GM23338 (cell line): Measurements from ENCODE around the gene CHST15. TPM values are rescaled to one million over a fixed set of nuclear protein-coding genes. Genes with fewer than 3 reads are reported as not detected.

ENCODE experiments used
- ATAC-seq: fragments of 200-7000 bp; cut with Tn5 transposase; 3 replicates; pipeline ENCODE4 v1.9.1; 2020
- DNase-seq: peaks from one replicate; pipeline ENCODE4 v3.0.0-alpha.2; 2015; ENCODE audit warnings: low spot score
- H2AFZ ChIP-seq: fragments of 200-600 bp; sonication (generic); 2 replicates; pipeline ENCODE4 v1.8.0; 2016; ENCODE audit warnings: antibody characterized with exemption, mild to moderate bottlenecking, moderate library complexity
- H3F3A ChIP-seq: fragments of 200-600 bp; sonication (generic); replicated peaks from 2 replicates; pipeline ENCODE4 v1.8.0; 2017; ENCODE audit warnings: antibody characterized with exemption, mixed run types, low read depth
- H3K27ac ChIP-seq: fragments of 200-600 bp; sonication (generic); 2 replicates; pipeline ENCODE4 v1.6.1; 2016; ENCODE audit warnings: low read depth
- H3K27me3 ChIP-seq: fragments of 200-600 bp; sonication (generic); 2 replicates; pipeline ENCODE4 v1.8.0; 2016; ENCODE audit warnings: mild to moderate bottlenecking, mixed run types, moderate library complexity; ENCODE audit not compliant: insufficient read depth
- H3K36me3 ChIP-seq: fragments of 200-600 bp; sonication (generic); 2 replicates; pipeline ENCODE4 v1.8.0; 2016; ENCODE audit warnings: mild to moderate bottlenecking; ENCODE audit not compliant: insufficient read depth
- H3K4me1 ChIP-seq: fragments of 200-600 bp; sonication (generic); 2 replicates; pipeline ENCODE4 v1.8.0; 2016; ENCODE audit warnings: mild to moderate bottlenecking, moderate library complexity; ENCODE audit not compliant: insufficient read depth
- H3K4me2 ChIP-seq: fragments of 200-600 bp; sonication (generic); 2 replicates; pipeline ENCODE4 v1.7.1; 2017; ENCODE audit warnings: mixed run types
- H3K4me3 ChIP-seq: fragments of 200-600 bp; sonication (generic); 2 replicates; pipeline ENCODE4 v1.6.1; 2016; ENCODE audit warnings: mixed run types
- H3K79me2 ChIP-seq: fragments of 200-600 bp; sonication (generic); replicated peaks from 2 replicates; pipeline ENCODE4 v1.8.0; 2017; ENCODE audit warnings: mild to moderate bottlenecking; ENCODE audit not compliant: insufficient read depth
- H3K9me2 ChIP-seq: fragments of 200-600 bp; sonication (generic); 2 replicates; pipeline ENCODE4 v1.8.0; 2017; ENCODE audit not compliant: insufficient read depth
- H4K20me1 ChIP-seq: fragments of 200-600 bp; sonication (generic); replicated peaks from 2 replicates; pipeline ENCODE4 v1.8.0; 2017; ENCODE audit warnings: mild to moderate bottlenecking; ENCODE audit not compliant: insufficient read depth
- H3K27ac Mint-ChIP-seq: 2 replicates; pipeline ENCODE4 v1.8.0; 2020; ENCODE audit warnings: inconsistent platforms, mild to moderate bottlenecking, moderate library complexity, mixed read lengths
- H3K27me3 Mint-ChIP-seq: 3 replicates; pipeline ENCODE4 v1.8.0; 2022; ENCODE audit warnings: low read depth, mild to moderate bottlenecking, moderate library complexity, mixed read lengths, inconsistent platforms; ENCODE audit not compliant: insufficient read depth, poor library complexity
- H3K36me3 Mint-ChIP-seq: 3 replicates; pipeline ENCODE4 v1.8.0; 2021; ENCODE audit warnings: low read depth, mild to moderate bottlenecking, inconsistent platforms, moderate library complexity, mixed read lengths
- H3K4me1 Mint-ChIP-seq: 3 replicates; pipeline ENCODE4 v1.8.0; 2020; ENCODE audit warnings: mild to moderate bottlenecking, inconsistent platforms, mixed read lengths
- H3K4me3 Mint-ChIP-seq: 3 replicates; pipeline ENCODE4 v1.8.0; 2021; ENCODE audit warnings: moderate library complexity, mild to moderate bottlenecking, inconsistent platforms, mixed read lengths
- H3K9me3 Mint-ChIP-seq: 3 replicates; pipeline ENCODE4 v1.8.0; 2020; ENCODE audit warnings: moderate library complexity, mild to moderate bottlenecking, inconsistent platforms, mixed read lengths
- CREB1 ChIP-seq: fragments of 250-450 bp; sonication (Bioruptor Pico); IDR thresholded peaks from 2 replicates; pipeline ENCODE4 v1.5.0; 2020; ENCODE audit warnings: low read depth, mild to moderate bottlenecking, moderate library complexity
- EZH2 ChIP-seq: fragments of 200-600 bp; sonication (generic); IDR thresholded peaks from one replicate; pipeline ENCODE4 v1.8.0; 2017; ENCODE audit warnings: antibody characterized with exemption, mild to moderate bottlenecking, low read depth; ENCODE audit not compliant: unreplicated experiment
- EZH2phosphoT487 ChIP-seq: fragments of 200-600 bp; sonication (generic); IDR thresholded peaks from one replicate; pipeline ENCODE4 v1.8.1; 2018; ENCODE audit warnings: antibody characterized with exemption; ENCODE audit not compliant: unreplicated experiment
- JUNB ChIP-seq: IDR thresholded peaks from one replicate; pipeline ENCODE4 v1.6.1; 2016; ENCODE audit warnings: antibody characterized with exemption; ENCODE audit not compliant: unreplicated experiment
- NANOG ChIP-seq: IDR thresholded peaks from 2 replicates; pipeline ENCODE4 v1.6.1; 2016; ENCODE audit warnings: antibody characterized with exemption, borderline replicate concordance
- POLR2AphosphoS5 ChIP-seq: IDR thresholded peaks from 2 replicates; pipeline ENCODE4 v1.6.1; 2016; ENCODE audit warnings: antibody characterized with exemption, low read depth
- STAT1 ChIP-seq: IDR thresholded peaks from one replicate; pipeline ENCODE4 v1.6.1; 2016; ENCODE audit warnings: antibody characterized with exemption; ENCODE audit not compliant: unreplicated experiment
- ZNF114 ChIP-seq: fragments of 250-450 bp; sonication (Bioruptor Pico); IDR thresholded peaks from 2 replicates; pipeline ENCODE4 v1.5.0; 2020; ENCODE audit warnings: mild to moderate bottlenecking, moderate library complexity
- ZNF331 ChIP-seq: fragments of 250-450 bp; sonication (Bioruptor Pico); IDR thresholded peaks from 2 replicates; pipeline ENCODE4 v1.5.0; 2020; ENCODE audit warnings: low read depth, mild to moderate bottlenecking, moderate library complexity
- polyA plus RNA-seq: library from polyadenylated mRNA; unstranded; fragments of >200 nt; fragmentation: Nextera tagmentation; extraction: Ambion mirVana; gene quantifications from 2 replicates; pipeline ENCODE4 v1.2.1, GENCODE V29; 2016
- total RNA-seq: library from RNA; depleted of rRNA; stranded (reverse); fragments of >200 nt; shearing (Covaris generic); gene quantifications from 2 replicates; pipeline ENCODE4 v1.2.3, GENCODE V29; 2014
- TF ChIP-seq, protein P1 (sequence below), 2 experiments: fragments of 200-600 bp in 1 of 2; sonication (generic) in 1 of 2; conservative IDR thresholded peaks; 2 replicates each; pipeline versions ENCODE4 v1.5.1 to v1.6.1; 2016 to 2017; ENCODE audit warnings: antibody characterized with exemption in 2 of 2, low read depth in 2 of 2, mild to moderate bottlenecking in 2 of 2, moderate library complexity in 1 of 2
- TF ChIP-seq, protein P2 (sequence below): IDR thresholded peaks from one replicate; pipeline ENCODE4 v1.6.1; 2018; ENCODE audit warnings: antibody characterized with exemption; ENCODE audit not compliant: unreplicated experiment

The CHST15 gene
- total and polyA plus RNA-seq, 2 experiments from 2014 or later, result 2.6 to 11.2 TPM

DNA sequence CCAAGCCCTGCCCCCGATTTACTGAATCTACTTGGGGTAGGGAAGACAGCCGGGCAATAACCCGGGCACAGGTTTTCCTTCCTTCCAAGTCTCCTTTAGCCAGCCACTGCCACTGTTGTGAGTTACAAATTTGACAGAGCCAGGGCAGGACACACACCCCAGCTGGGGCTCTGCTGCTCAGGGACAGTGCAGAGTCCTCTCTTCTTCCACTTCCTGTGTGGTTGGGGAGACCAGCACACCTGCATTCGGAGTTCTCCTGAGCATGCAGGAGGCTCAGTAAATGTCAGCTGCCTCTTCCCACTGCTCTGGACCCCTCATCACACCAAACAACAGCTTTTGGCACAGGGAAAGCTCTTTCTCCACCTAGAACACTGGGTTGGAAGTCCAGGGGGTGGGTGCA, 21.3 kb downstream of the CHST15 start:
- peaks cover 7% of the 10 kb centered on the region for H3K27me3 Mint-ChIP-seq
- H3K4me2 ChIP-seq, result peak overlapping the region; percentile 55; the same call in 1 of the 2 replicates
- H3K27ac ChIP-seq, result no peak overlapping the region
- no peak overlapping the region for H3K4me3 ChIP-seq
- no peak overlapping the region; the same call in 1 of the 2 replicates for H3K27ac Mint-ChIP-seq
- ATAC-seq (no peak; the same call in 2 of the 3 replicates), DNase-seq (no peak)
- H3K79me2 ChIP-seq, result 0 out of 2 replicates have a peak, but pooled peaks cover 3% of the 10 kb centered on the region
- no peaks in the 10 kb centered on the region for H3K9me2 ChIP-seq
- H3K36me3 Mint-ChIP-seq, result no peaks in the 10 kb centered on the region
- peaks cover 60% of the 10 kb centered on the region for H3K4me1 Mint-ChIP-seq
- no peak overlapping the region for H2AFZ ChIP-seq
- TF ChIP-seq JUNB (no peak), ZNF331 (CRISPR knock-in tag) (no peak), ZNF114 (CRISPR knock-in tag) (no peak), CREB1 (CRISPR knock-in tag) (no peak), EZH2 (no peak), NANOG (no peak)
- TF ChIP-seq, protein P1, sequence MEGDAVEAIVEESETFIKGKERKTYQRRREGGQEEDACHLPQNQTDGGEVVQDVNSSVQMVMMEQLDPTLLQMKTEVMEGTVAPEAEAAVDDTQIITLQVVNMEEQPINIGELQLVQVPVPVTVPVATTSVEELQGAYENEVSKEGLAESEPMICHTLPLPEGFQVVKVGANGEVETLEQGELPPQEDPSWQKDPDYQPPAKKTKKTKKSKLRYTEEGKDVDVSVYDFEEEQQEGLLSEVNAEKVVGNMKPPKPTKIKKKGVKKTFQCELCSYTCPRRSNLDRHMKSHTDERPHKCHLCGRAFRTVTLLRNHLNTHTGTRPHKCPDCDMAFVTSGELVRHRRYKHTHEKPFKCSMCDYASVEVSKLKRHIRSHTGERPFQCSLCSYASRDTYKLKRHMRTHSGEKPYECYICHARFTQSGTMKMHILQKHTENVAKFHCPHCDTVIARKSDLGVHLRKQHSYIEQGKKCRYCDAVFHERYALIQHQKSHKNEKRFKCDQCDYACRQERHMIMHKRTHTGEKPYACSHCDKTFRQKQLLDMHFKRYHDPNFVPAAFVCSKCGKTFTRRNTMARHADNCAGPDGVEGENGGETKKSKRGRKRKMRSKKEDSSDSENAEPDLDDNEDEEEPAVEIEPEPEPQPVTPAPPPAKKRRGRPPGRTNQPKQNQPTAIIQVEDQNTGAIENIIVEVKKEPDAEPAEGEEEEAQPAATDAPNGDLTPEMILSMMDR (conservative IDR thresholded peaks at IDR 0.05; ENCODE audit: low read depth in 2 of 2), result no peak
- H3K4me1 ChIP-seq, result peaks cover 21% of the 10 kb centered on the region
- H3K9me3 Mint-ChIP-seq, result no peaks in the 10 kb centered on the region
- H3K36me3 ChIP-seq, result no peaks in the 10 kb centered on the region
- no peaks in the 10 kb centered on the region for H4K20me1 ChIP-seq
- no peaks in the 10 kb centered on the region; the same call in 1 of the 2 replicates for H3F3A ChIP-seq
- H3K4me3 Mint-ChIP-seq, result no peak overlapping the region
- H3K27me3 ChIP-seq, result no peaks in the 10 kb centered on the region

DNA sequence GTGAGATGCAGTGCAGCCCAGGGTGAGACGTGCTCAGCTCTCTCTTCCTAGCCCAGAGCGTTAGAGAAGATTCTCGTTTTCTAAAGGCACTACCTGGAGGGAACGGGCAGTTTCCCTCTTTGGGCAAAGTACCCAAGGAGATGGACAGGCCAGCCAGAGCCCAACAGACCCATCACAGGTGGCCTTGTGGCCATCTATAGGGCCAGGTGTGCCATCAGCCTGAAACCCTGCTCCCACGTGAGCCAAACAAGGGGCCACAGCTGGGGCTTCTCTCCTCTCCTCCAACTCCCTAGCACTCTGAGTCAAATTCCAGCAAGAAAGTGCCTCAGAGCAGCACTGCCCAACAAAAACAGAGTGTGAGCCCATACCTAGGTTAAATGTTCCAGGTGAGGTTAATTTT, 22.3 kb downstream of the CHST15 start:
- Mint-ChIP-seq H3K27me3 (peaks cover 10% of the 10 kb centered on the region), H3K36me3 (no peaks in the 10 kb centered on the region), H3K4me3 (no peak overlapping the region), H3K27ac (0 out of 2 replicates have a peak overlapping the region, but pooled peaks have one; percentile 31), H3K9me3 (no peaks in the 10 kb centered on the region), H3K4me1 (peaks cover 67% of the 10 kb centered on the region)
- no peaks in the 10 kb centered on the region for H3K27me3 ChIP-seq
- H4K20me1 ChIP-seq, result no peaks in the 10 kb centered on the region
- no peaks in the 10 kb centered on the region for H3K36me3 ChIP-seq
- H3K4me3 ChIP-seq, result no peak overlapping the region
- peaks cover 30% of the 10 kb centered on the region for H3K4me1 ChIP-seq
- 0 out of 2 replicates have a peak, but pooled peaks cover 3% of the 10 kb centered on the region for H3K79me2 ChIP-seq
- no peak overlapping the region for H2AFZ ChIP-seq
- H3K27ac ChIP-seq, result no peak overlapping the region
- no peaks in the 10 kb centered on the region for H3K9me2 ChIP-seq
- ATAC-seq, result no peak
- H3F3A ChIP-seq, result peaks cover 5% of the 10 kb centered on the region
- no peak overlapping the region for H3K4me2 ChIP-seq
- TF ChIP-seq POLR2AphosphoS5 (no peak), ZNF331 (CRISPR knock-in tag) (no peak), EZH2phosphoT487 (no peak), JUNB (no peak), STAT1 (no peak)
- TF ChIP-seq, protein P2, sequence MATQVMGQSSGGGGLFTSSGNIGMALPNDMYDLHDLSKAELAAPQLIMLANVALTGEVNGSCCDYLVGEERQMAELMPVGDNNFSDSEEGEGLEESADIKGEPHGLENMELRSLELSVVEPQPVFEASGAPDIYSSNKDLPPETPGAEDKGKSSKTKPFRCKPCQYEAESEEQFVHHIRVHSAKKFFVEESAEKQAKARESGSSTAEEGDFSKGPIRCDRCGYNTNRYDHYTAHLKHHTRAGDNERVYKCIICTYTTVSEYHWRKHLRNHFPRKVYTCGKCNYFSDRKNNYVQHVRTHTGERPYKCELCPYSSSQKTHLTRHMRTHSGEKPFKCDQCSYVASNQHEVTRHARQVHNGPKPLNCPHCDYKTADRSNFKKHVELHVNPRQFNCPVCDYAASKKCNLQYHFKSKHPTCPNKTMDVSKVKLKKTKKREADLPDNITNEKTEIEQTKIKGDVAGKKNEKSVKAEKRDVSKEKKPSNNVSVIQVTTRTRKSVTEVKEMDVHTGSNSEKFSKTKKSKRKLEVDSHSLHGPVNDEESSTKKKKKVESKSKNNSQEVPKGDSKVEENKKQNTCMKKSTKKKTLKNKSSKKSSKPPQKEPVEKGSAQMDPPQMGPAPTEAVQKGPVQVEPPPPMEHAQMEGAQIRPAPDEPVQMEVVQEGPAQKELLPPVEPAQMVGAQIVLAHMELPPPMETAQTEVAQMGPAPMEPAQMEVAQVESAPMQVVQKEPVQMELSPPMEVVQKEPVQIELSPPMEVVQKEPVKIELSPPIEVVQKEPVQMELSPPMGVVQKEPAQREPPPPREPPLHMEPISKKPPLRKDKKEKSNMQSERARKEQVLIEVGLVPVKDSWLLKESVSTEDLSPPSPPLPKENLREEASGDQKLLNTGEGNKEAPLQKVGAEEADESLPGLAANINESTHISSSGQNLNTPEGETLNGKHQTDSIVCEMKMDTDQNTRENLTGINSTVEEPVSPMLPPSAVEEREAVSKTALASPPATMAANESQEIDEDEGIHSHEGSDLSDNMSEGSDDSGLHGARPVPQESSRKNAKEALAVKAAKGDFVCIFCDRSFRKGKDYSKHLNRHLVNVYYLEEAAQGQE, result no peak
- TF ChIP-seq, protein P1 (conservative IDR thresholded peaks at IDR 0.05; ENCODE audit: low read depth in 2 of 2), result no peak
- DNase-seq, result no peak
